LHCN-M2 (cell line): ENCODE measurements around the gene HPS1. TPM values are rescaled to one million over a fixed set of nuclear protein-coding genes. Genes with fewer than 3 reads are reported as not detected.

Source experiments
- DNase-seq: peaks from one replicate; pipeline ENCODE4 v3.0.0-alpha.2; 2012; ENCODE audit warnings: low read depth
- total RNA-seq: library from RNA; depleted of rRNA; stranded (reverse); fragments of >200 nt; gene quantifications from 2 replicates; pipeline ENCODE4 v1.2.3, GENCODE V29; 2014

Gene HPS1
- total RNA-seq, 1 experiment from 2014 or later: 46.0 TPM

- DNase-seq: no peak
These were observed 32.2 kb downstream of the HPS1 start for GRCh38 chr10:98414578-98414931.

GRCh38 chr10:98411768-98412167 lies 35.0 kb downstream of the HPS1 start:
- peak; percentile 34 for DNase-seq

- DNase-seq: no peak
These were observed 35.6 kb downstream of the HPS1 start for GRCh38 chr10:98411166-98411565.

GRCh38 chr10:98410759-98411158 lies 36.0 kb downstream of the HPS1 start:
- no peak for DNase-seq

GRCh38 chr10:98410135-98410743 lies 36.5 kb downstream of the HPS1 start:
- DNase-seq: no peak

- no peak for DNase-seq
These were observed 37.9 kb downstream of the HPS1 start for GRCh38 chr10:98408799-98409198.

- no peak for DNase-seq
These were observed 38.9 kb downstream of the HPS1 start for GRCh38 chr10:98407744-98408241.

GRCh38 chr10:98407017-98407743 lies 39.6 kb downstream of the HPS1 start:
- DNase-seq: no peak

- peak; percentile 36 for DNase-seq
These were observed 41.3 kb downstream of the HPS1 start for GRCh38 chr10:98405422-98405821.

- DNase-seq: peak; percentile 85
These were observed 42.0 kb downstream of the HPS1 start for GRCh38 chr10:98404571-98405359.

GRCh38 chr10:98403812-98404504 lies 42.8 kb downstream of the HPS1 start:
- DNase-seq: peak; percentile 83

- DNase-seq: no peak
These were observed 43.6 kb downstream of the HPS1 start for GRCh38 chr10:98402931-98403718.

- no peak for DNase-seq
These were observed 44.3 kb downstream of the HPS1 start for GRCh38 chr10:98402478-98402877.

GRCh38 chr10:98400482-98400881 lies 46.3 kb downstream of the HPS1 start:
- DNase-seq: no peak

- DNase-seq: no peak
These were observed 47.0 kb downstream of the HPS1 start for GRCh38 chr10:98399784-98400183.

- no peak for DNase-seq
These were observed 49.6 kb downstream of the HPS1 start for GRCh38 chr10:98397089-98397600.

GRCh38 chr10:98396096-98397063 lies 50.4 kb downstream of the HPS1 start:
- DNase-seq: no peak

- no peak for DNase-seq
These were observed 51.8 kb downstream of the HPS1 start for GRCh38 chr10:98394851-98395440.

GRCh38 chr10:98391578-98391991 lies 55.1 kb downstream of the HPS1 start:
- DNase-seq: no peak
